Fibroblast of lung (primary cell): ENCODE data around the gene CAPZA2.

Source experiments
- EZH2 ChIP-seq: IDR thresholded peaks from 2 replicates; pipeline ENCODE4 v1.5.1; 2012; ENCODE audit warnings: low read length, control low read depth, mild to moderate bottlenecking; ENCODE audit errors: missing control alignments
- TF ChIP-seq, protein P1 (sequence below), 2 donors: IDR thresholded peaks in 1 of 2; conservative IDR thresholded peaks in 1 of 2; 1 replicate in 1 of 2; 2 replicates in 1 of 2; pipeline ENCODE4 v1.5.1; 2011 to 2012; ENCODE audit warnings: low read length in 2 of 2, control low read depth in 1 of 2, inconsistent platforms in 1 of 2, low read depth in 1 of 2, mild to moderate bottlenecking in 1 of 2

DNA sequence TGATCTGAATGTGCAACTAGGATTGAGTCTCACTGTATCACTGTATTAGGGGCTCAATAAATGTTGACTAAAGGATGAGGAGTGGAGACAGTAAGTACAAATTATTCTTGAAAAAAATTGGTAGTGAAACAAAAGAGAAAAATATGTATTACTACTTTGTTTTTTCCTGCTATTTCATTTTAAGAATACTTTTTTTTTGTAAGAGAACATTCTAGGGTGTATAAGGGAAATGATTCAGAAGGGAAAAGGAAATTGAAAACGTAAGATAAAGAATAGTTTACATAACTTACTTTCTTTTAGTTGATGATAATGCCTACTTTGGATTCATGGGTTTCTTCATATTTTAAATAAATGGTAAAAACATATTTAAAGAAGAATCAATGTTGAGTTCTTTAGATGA, 9.6 kb downstream of the CAPZA2 start:
- no peak for TF ChIP-seq EZH2
- TF ChIP-seq, protein P1, sequence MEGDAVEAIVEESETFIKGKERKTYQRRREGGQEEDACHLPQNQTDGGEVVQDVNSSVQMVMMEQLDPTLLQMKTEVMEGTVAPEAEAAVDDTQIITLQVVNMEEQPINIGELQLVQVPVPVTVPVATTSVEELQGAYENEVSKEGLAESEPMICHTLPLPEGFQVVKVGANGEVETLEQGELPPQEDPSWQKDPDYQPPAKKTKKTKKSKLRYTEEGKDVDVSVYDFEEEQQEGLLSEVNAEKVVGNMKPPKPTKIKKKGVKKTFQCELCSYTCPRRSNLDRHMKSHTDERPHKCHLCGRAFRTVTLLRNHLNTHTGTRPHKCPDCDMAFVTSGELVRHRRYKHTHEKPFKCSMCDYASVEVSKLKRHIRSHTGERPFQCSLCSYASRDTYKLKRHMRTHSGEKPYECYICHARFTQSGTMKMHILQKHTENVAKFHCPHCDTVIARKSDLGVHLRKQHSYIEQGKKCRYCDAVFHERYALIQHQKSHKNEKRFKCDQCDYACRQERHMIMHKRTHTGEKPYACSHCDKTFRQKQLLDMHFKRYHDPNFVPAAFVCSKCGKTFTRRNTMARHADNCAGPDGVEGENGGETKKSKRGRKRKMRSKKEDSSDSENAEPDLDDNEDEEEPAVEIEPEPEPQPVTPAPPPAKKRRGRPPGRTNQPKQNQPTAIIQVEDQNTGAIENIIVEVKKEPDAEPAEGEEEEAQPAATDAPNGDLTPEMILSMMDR (conservative IDR thresholded peaks at IDR 0.05 in 1 of 2, IDR thresholded peaks at IDR 0.05 in 1 of 2; ENCODE audit: low read depth in 1 of 2, low read length in 2 of 2) = no peak
